Measurements from ENCODE around the gene BBS10.

Gene BBS10

GRCh38 chr12:76311796-76312195, 36.4 kb downstream of the BBS10 start:
- Histone ChIP-seq H3K27ac (ENCODE audit: low read depth, low read length) (no peak overlapping the region), H3K9me3 (ENCODE audit: control insufficient read depth in 1 of 2, low read length in 2 of 2) (no peaks in the 10 kb centered on the region), H3K9ac (ENCODE audit: low read depth in 1 of 2, low read length in 2 of 2) (no peak overlapping the region), H3K4me3 (ENCODE audit: low read depth in 1 of 2, low read length in 2 of 2) (no peak overlapping the region), H3K36me3 (ENCODE audit: control insufficient read depth in 1 of 2, insufficient read depth in 2 of 2, low read length in 2 of 2) (no peaks in the 10 kb centered on the region), H3K27me3 (ENCODE audit: control insufficient read depth in 1 of 2, insufficient read depth in 2 of 2, low read length in 2 of 2) (no peaks in the 10 kb centered on the region), H3K4me1 (ENCODE audit: control insufficient read depth in 1 of 2, insufficient read depth in 2 of 2, low read length in 2 of 2) (no peaks in the 10 kb centered on the region)

GRCh38 chr12:76310110-76310509, 38.1 kb downstream of the BBS10 start:
- no peak overlapping the region for H3K27ac ChIP-seq (ENCODE audit: low read depth, low read length)
- H3K27me3 ChIP-seq (ENCODE audit: control insufficient read depth in 1 of 2, insufficient read depth in 2 of 2, low read length in 2 of 2), result no peaks in the 10 kb centered on the region
- H3K4me3 ChIP-seq (ENCODE audit: low read depth in 1 of 2, low read length in 2 of 2), result no peak overlapping the region
- no peaks in the 10 kb centered on the region for H3K4me1 ChIP-seq (ENCODE audit: control insufficient read depth in 1 of 2, insufficient read depth in 2 of 2, low read length in 2 of 2)
- H3K9ac ChIP-seq (ENCODE audit: low read depth in 1 of 2, low read length in 2 of 2), result no peak overlapping the region
- no peaks in the 10 kb centered on the region for H3K36me3 ChIP-seq (ENCODE audit: control insufficient read depth in 1 of 2, insufficient read depth in 2 of 2, low read length in 2 of 2)
- H3K9me3 ChIP-seq (ENCODE audit: control insufficient read depth in 1 of 2, low read length in 2 of 2), result no peaks in the 10 kb centered on the region

- H3K36me3 ChIP-seq (ENCODE audit: control insufficient read depth in 1 of 2, insufficient read depth in 2 of 2, low read length in 2 of 2), result no peaks in the 10 kb centered on the region
- no peaks in the 10 kb centered on the region for H3K9me3 ChIP-seq (ENCODE audit: control insufficient read depth in 1 of 2, low read length in 2 of 2)
- H3K4me3 ChIP-seq (ENCODE audit: low read depth in 1 of 2, low read length in 2 of 2), result no peak overlapping the region
- no peaks in the 10 kb centered on the region for H3K4me1 ChIP-seq (ENCODE audit: control insufficient read depth in 1 of 2, insufficient read depth in 2 of 2, low read length in 2 of 2)
- no peak overlapping the region for H3K27ac ChIP-seq (ENCODE audit: low read depth, low read length)
- H3K9ac ChIP-seq (ENCODE audit: low read depth in 1 of 2, low read length in 2 of 2), result no peak overlapping the region
- no peaks in the 10 kb centered on the region for H3K27me3 ChIP-seq (ENCODE audit: control insufficient read depth in 1 of 2, insufficient read depth in 2 of 2, low read length in 2 of 2)
Observed at GRCh38 chr12:76308866-76309265, 39.3 kb downstream of the BBS10 start.

GRCh38 chr12:76307083-76307482, 41.1 kb downstream of the BBS10 start:
- no peak overlapping the region for H3K27ac ChIP-seq (ENCODE audit: low read depth, low read length)
- no peaks in the 10 kb centered on the region for H3K27me3 ChIP-seq (ENCODE audit: control insufficient read depth in 1 of 2, insufficient read depth in 2 of 2, low read length in 2 of 2)
- no peaks in the 10 kb centered on the region for H3K9me3 ChIP-seq (ENCODE audit: control insufficient read depth in 1 of 2, low read length in 2 of 2)
- no peaks in the 10 kb centered on the region for H3K36me3 ChIP-seq (ENCODE audit: control insufficient read depth in 1 of 2, insufficient read depth in 2 of 2, low read length in 2 of 2)
- H3K4me3 ChIP-seq (ENCODE audit: low read depth in 1 of 2, low read length in 2 of 2), result no peak overlapping the region
- no peaks in the 10 kb centered on the region for H3K4me1 ChIP-seq (ENCODE audit: control insufficient read depth in 1 of 2, insufficient read depth in 2 of 2, low read length in 2 of 2)
- H3K9ac ChIP-seq (ENCODE audit: low read depth in 1 of 2, low read length in 2 of 2), result no peak overlapping the region

GRCh38 chr12:76303989-76304460, 44.2 kb downstream of the BBS10 start:
- Histone ChIP-seq H3K27me3 (ENCODE audit: control insufficient read depth in 1 of 2, insufficient read depth in 2 of 2, low read length in 2 of 2) (no peaks in the 10 kb centered on the region), H3K36me3 (ENCODE audit: control insufficient read depth in 1 of 2, insufficient read depth in 2 of 2, low read length in 2 of 2) (no peaks in the 10 kb centered on the region), H3K27ac (ENCODE audit: low read depth, low read length) (no peak overlapping the region), H3K4me3 (ENCODE audit: low read depth in 1 of 2, low read length in 2 of 2) (no peak overlapping the region), H3K9me3 (ENCODE audit: control insufficient read depth in 1 of 2, low read length in 2 of 2) (no peaks in the 10 kb centered on the region), H3K4me1 (ENCODE audit: control insufficient read depth in 1 of 2, insufficient read depth in 2 of 2, low read length in 2 of 2) (no peaks in the 10 kb centered on the region), H3K9ac (ENCODE audit: low read depth in 1 of 2, low read length in 2 of 2) (no peak overlapping the region)

GRCh38 chr12:76303365-76303764, 44.9 kb downstream of the BBS10 start:
- Histone ChIP-seq H3K4me3 (ENCODE audit: low read depth in 1 of 2, low read length in 2 of 2) (no peak overlapping the region), H3K9me3 (ENCODE audit: control insufficient read depth in 1 of 2, low read length in 2 of 2) (no peaks in the 10 kb centered on the region), H3K36me3 (ENCODE audit: control insufficient read depth in 1 of 2, insufficient read depth in 2 of 2, low read length in 2 of 2) (no peaks in the 10 kb centered on the region), H3K27me3 (ENCODE audit: control insufficient read depth in 1 of 2, insufficient read depth in 2 of 2, low read length in 2 of 2) (no peaks in the 10 kb centered on the region), H3K27ac (ENCODE audit: low read depth, low read length) (no peak overlapping the region), H3K9ac (ENCODE audit: low read depth in 1 of 2, low read length in 2 of 2) (no peak overlapping the region), H3K4me1 (ENCODE audit: control insufficient read depth in 1 of 2, insufficient read depth in 2 of 2, low read length in 2 of 2) (no peaks in the 10 kb centered on the region)

- H3K27me3 ChIP-seq (ENCODE audit: control insufficient read depth in 1 of 2, insufficient read depth in 2 of 2, low read length in 2 of 2), result no peaks in the 10 kb centered on the region
- no peak overlapping the region for H3K27ac ChIP-seq (ENCODE audit: low read depth, low read length)
- H3K4me1 ChIP-seq (ENCODE audit: control insufficient read depth in 1 of 2, insufficient read depth in 2 of 2, low read length in 2 of 2), result no peaks in the 10 kb centered on the region
- no peak overlapping the region for H3K4me3 ChIP-seq (ENCODE audit: low read depth in 1 of 2, low read length in 2 of 2)
- H3K9me3 ChIP-seq (ENCODE audit: control insufficient read depth in 1 of 2, low read length in 2 of 2), result no peaks in the 10 kb centered on the region
- H3K9ac ChIP-seq (ENCODE audit: low read depth in 1 of 2, low read length in 2 of 2), result no peak overlapping the region
- H3K36me3 ChIP-seq (ENCODE audit: control insufficient read depth in 1 of 2, insufficient read depth in 2 of 2, low read length in 2 of 2), result no peaks in the 10 kb centered on the region
Observed at GRCh38 chr12:76300297-76300665, 47.9 kb downstream of the BBS10 start.

- H3K4me3 ChIP-seq (ENCODE audit: low read depth in 1 of 2, low read length in 2 of 2), result no peak overlapping the region
- H3K36me3 ChIP-seq (ENCODE audit: control insufficient read depth in 1 of 2, insufficient read depth in 2 of 2, low read length in 2 of 2), result no peaks in the 10 kb centered on the region
- H3K9me3 ChIP-seq (ENCODE audit: control insufficient read depth in 1 of 2, low read length in 2 of 2), result no peaks in the 10 kb centered on the region
- no peaks in the 10 kb centered on the region for H3K27me3 ChIP-seq (ENCODE audit: control insufficient read depth in 1 of 2, insufficient read depth in 2 of 2, low read length in 2 of 2)
- no peaks in the 10 kb centered on the region for H3K4me1 ChIP-seq (ENCODE audit: control insufficient read depth in 1 of 2, insufficient read depth in 2 of 2, low read length in 2 of 2)
- no peak overlapping the region for H3K9ac ChIP-seq (ENCODE audit: low read depth in 1 of 2, low read length in 2 of 2)
- H3K27ac ChIP-seq (ENCODE audit: low read depth, low read length), result no peak overlapping the region
Observed at GRCh38 chr12:76299536-76300296, 48.5 kb downstream of the BBS10 start.
